ENCODE data around the gene DAGLA. TPM values are rescaled to one million over a fixed set of nuclear protein-coding genes. Genes with fewer than 3 reads are reported as not detected.

Gene DAGLA
- total RNA-seq, 4 donors from 2014 or later, result 5.8 to 18.9 (median 10.2) TPM

DNA sequence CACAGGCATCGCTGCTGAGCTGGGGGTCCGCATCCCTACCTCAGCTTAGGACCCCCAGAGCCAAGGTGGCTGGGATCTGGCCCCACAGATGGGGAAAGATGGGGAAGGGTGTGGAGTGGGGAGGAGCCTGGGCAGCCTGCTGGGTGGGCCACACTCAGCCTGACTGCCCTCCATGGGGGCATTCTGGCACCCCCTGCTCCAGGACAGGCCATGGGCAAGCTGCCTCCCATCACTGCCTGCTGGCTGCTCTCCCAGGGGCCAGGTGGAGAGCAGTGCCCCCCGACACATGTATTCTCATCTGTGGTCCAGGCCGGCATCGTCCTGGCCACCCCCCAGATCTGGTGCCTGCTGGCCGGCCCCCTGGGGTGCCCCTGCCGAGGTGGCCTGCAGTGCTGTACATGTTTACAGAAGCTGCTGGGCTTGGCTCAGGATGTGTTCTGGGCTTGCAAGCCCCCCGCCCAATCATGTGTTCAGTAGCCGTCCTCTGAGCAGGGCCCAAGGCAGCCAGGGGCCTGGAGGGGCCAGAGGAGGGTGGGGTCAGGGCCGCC, 64.5 kb downstream of the DAGLA start:
- DNase-seq, result no peak
- H3K9me3 ChIP-seq, result no peaks in the 10 kb centered on the region
- H3K36me3 ChIP-seq, result peaks cover 0 to 25% (median 0%) of the 10 kb centered on the region in 3 donors

GRCh38 chr11:61745781-61746441, 65.7 kb downstream of the DAGLA start:
- no peaks in the 10 kb centered on the region for H3K9me3 ChIP-seq
- H3K4me1 ChIP-seq, result peaks cover 0 to 11% (median 0%) of the 10 kb centered on the region in 4 donors
- H3K36me3 ChIP-seq, result peaks cover 0 to 13% (median 0%) of the 10 kb centered on the region in 3 donors
- H3K27me3 ChIP-seq, result no peaks in the 10 kb centered on the region
- no peak overlapping the region for H3K4me3 ChIP-seq
- DNase-seq, result no peak
- no peak overlapping the region for H3K27ac ChIP-seq
- no peak for TF ChIP-seq CTCF (IDR thresholded peaks at IDR 0.05)

More for the DNA sequence above, 64.5 kb downstream of the DAGLA start:
- Histone ChIP-seq H3K27ac (no peak overlapping the region), H3K4me3 (no peak overlapping the region), H3K4me1 (peaks cover 0 to 11% (median 0%) of the 10 kb centered on the region in 4 donors), H3K27me3 (no peaks in the 10 kb centered on the region)
- TF ChIP-seq POLR2A (IDR thresholded peaks at IDR 0.05) (no peak), CTCF (IDR thresholded peaks at IDR 0.05) (no peak)

DNA sequence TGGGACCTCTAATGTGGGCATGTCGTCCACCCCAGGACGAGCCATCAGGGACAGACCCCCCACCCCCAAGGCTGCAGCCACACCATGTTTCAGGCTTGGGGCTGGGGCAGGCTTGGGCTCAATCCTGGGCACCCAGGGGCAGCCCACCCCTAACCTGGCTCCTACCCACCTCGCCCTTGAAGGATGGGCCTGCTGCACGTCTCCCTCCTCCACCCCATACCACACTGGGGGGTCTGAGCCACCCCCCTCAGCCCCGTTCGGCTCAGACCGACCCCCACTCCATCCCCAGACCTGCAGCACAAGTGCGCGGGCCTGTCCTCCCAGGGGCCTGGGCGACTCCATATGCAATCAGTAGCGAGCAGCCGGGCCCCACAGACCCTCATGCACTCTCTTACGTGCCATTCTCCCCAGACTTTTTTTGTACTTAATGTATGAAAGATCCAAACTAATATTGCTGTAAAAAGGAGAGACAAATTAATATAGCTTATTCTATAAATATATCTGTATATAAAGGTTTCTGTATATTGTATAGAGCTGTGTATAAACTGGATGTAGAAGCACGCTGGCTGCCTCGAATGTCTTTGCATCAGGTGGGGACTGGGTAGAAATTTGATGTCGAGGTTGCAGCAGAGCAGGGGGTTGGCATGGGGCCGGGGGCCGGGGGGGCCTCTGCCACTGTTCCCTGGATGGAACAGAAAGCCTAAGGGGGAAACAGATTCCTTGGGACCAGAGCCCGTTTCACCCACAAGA, 66.4 kb downstream of the DAGLA start:
- Histone ChIP-seq H3K4me3 (no peak overlapping the region), H3K27me3 (no peaks in the 10 kb centered on the region), H3K27ac (no peak overlapping the region), H3K36me3 (peaks cover 0 to 8% (median 0%) of the 10 kb centered on the region in 3 donors), H3K9me3 (no peaks in the 10 kb centered on the region), H3K4me1 (peaks cover 0 to 11% (median 0%) of the 10 kb centered on the region in 4 donors)
- TF ChIP-seq CTCF (IDR thresholded peaks at IDR 0.05) (no peak), POLR2A (IDR thresholded peaks at IDR 0.05) (no peak)
- no peak for DNase-seq

DNA sequence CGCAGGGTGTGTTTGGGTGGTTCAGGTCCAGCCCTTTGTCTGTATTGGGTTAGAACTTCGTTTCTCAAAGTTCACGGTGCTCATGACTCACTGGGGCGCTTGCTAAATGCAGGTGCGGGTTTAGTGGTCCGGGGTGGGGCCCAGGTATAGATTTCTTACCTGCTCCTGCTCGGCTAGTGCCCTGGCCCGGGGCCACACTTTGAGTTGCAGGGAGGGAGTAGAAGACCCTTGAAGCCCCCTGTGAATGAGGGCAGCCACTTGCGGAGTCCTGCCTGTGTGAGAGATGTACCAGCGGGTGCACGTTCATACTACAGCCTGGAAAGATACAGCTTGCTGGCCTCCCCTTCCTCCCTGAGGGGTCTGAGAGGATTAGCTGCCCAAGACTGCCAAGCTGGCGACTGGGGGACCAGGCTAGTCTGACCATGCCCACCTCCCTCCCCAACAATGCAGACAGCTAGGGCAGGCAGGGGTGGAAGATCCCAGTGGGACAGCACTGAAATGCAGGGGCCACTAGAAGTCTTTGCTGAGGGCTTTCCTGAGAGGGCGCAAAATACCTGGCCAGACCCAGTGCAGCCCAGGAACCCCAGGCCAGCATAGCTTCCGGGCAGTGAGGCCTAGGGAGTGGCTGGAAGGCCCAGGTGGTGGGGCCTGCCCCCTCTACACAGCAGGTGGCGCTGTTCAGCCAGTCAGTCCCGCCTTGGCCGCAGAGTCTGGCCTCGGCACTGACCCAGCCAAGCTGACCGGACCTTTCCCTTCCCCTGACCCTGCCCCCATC, 67.2 kb downstream of the DAGLA start:
- Histone ChIP-seq H3K27ac (peak overlapping the region in 1 of 4 donors; percentile 17), H3K9me3 (no peaks in the 10 kb centered on the region), H3K4me1 (peaks cover 0 to 14% (median 2%) of the 10 kb centered on the region in 4 donors), H3K36me3 (peaks cover 0 to 8% (median 0%) of the 10 kb centered on the region in 3 donors), H3K4me3 (peak overlapping the region in 1 of 4 donors; percentile 21), H3K27me3 (no peaks in the 10 kb centered on the region)
- peak; percentile 47 to 95 (median 86) for TF ChIP-seq CTCF (IDR thresholded peaks at IDR 0.05)
- no peak for TF ChIP-seq POLR2A (IDR thresholded peaks at IDR 0.05)
- DNase-seq, result peak; percentile 38 to 88 (median 88)

- TF ChIP-seq CTCF (IDR thresholded peaks at IDR 0.05) (no peak), POLR2A (IDR thresholded peaks at IDR 0.05) (no peak)
- Histone ChIP-seq H3K4me1 (peaks cover 0 to 14% (median 2%) of the 10 kb centered on the region in 4 donors), H3K27me3 (no peaks in the 10 kb centered on the region), H3K27ac (no peak overlapping the region), H3K4me3 (peak overlapping the region in 1 of 4 donors; percentile 21), H3K36me3 (peaks cover 0 to 8% (median 0%) of the 10 kb centered on the region in 3 donors), H3K9me3 (no peaks in the 10 kb centered on the region)
- DNase-seq, result no peak
These were observed 67.7 kb downstream of the DAGLA start for GRCh38 chr11:61747967-61748285.
